Heart left ventricle (tissue), 13 donors: Measurements from ENCODE around the gene SERINC5.

ENCODE experiments used
- CTCF ChIP-seq, 12 donors: fragments of 200-600 bp; sonication (generic) in 4 of 12; IDR thresholded peaks; one replicate each; pipeline versions ENCODE4 v1.5.0 to v1.8.0; 2018 to 2022; ENCODE audit warnings: antibody characterized with exemption in 12 of 12, mild to moderate bottlenecking in 5 of 12
- POLR2A ChIP-seq, 2 donors: fragments of 450-650 bp; IDR thresholded peaks; one replicate each; pipeline ENCODE4 v1.6.1; 2017; ENCODE audit warnings: antibody characterized with exemption in 2 of 2, mild to moderate bottlenecking in 2 of 2, moderate library complexity in 2 of 2
- donor health status: ischemic (EF 13 %, LVEDD 7.1; RV severe dilation, severe dysfunction).
- donor health status: DM: no; HTN: yes; CAD: no.
- donor health status: DM: no; HTN: no; CAD: no.
- donor health status: ischemic (EF 25% LVEDD 6.9; RV normal size, moderate dysfunction).
- donor health status: ischemic (EF 25% LVEDD 5.7; RV mildly dilated, moderate dysfunction).
- donor health status: ischemic (EF 35%, LVEDD 5.7; RV mildly dilated, moderate dysfunction).
- donor health status: nonischemic (EF 11% LVEDD 7.7; RV severe dilation, severe dysfunction).
- donor health status: DM: yes; HTN: yes; CAD: no.
- donor health status: PGD.
- donor health status: ischemic (EF 29% LVEDD 5.4; RV normal size, mild dysfunction).
- donor health status: nonischemic (EF 23%, LVEDD 6.1; RV moderate dilation, normal function).

GRCh38 chr5:80213466-80213865, 42.4 kb downstream of the SERINC5 start:
- no peak for TF ChIP-seq CTCF (IDR thresholded peaks at IDR 0.05)
- TF ChIP-seq POLR2A (IDR thresholded peaks at IDR 0.05): no peak
